ENCODE data around the gene DUS4L. TPM values are rescaled to one million over a fixed set of nuclear protein-coding genes. Genes with fewer than 3 reads are reported as not detected.

DUS4L gene
- total RNA-seq, 4 donors from 2014 or later: 3.5 to 9.0 (median 4.8) TPM

Small RNA genes lying within 50 kb of the gene (small RNA-seq; reads per million reads assigned to genes)
- gene RF01233: not detected

Other genes starting within 250 kb of the DUS4L start
- gene GPR22, start 93.9 kb upstream of the DUS4L start, total RNA-seq: not detected
- 10 to 100 TPM; 34.8 to 74.1 (median 41.2) TPM for gene COG5, start 51 bp upstream of the DUS4L start, total RNA-seq
- gene BCAP29, start 16.3 kb downstream of the DUS4L start, total RNA-seq: 100 to 1,000 TPM in 3 of 4 donors, 10 to 100 TPM in 1; 95.8 to 154 (median 121) TPM
- gene SLC26A4, start 96.9 kb downstream of the DUS4L start, total RNA-seq: 1 to 10 TPM in 2 of 4 donors, under 1 TPM in 2; 0.65 to 2.2 (median 0.98) TPM
- gene CBLL1, start 180.2 kb downstream of the DUS4L start, total RNA-seq: 10 to 100 TPM; 24.8 to 36.9 (median 30.0) TPM
- 1 to 10 TPM in 1 of 4 donors, not detected in 3; 1.0 TPM for gene SLC26A3, start 239.3 kb downstream of the DUS4L start, total RNA-seq

All from omental fat pad (tissue), 4 donors.